Activated T-helper 17 cell treated with anti-CD3 and anti-CD28 coated beads, Interleukin-2, amount 50 U/mL, for 72 hours (primary cell): ENCODE results near the gene PARP14. TPM values are rescaled to one million over a fixed set of nuclear protein-coding genes. Genes with fewer than 3 reads are reported as not detected.
"Not testable (repeated sequence)": the region's sequence is repeated elsewhere in the genome, so short reads cannot be mapped to it uniquely, and the experiment has no call there.

Experiments used
- ATAC-seq: fragments of 150-1000 bp; cut with Tn5 transposase; replicated peaks from 2 replicates; pipeline ENCODE4 v1.10.0; 2021; ENCODE audit warnings: mild to moderate bottlenecking, moderate library complexity
- H3K27ac Mint-ChIP-seq: one replicate; pipeline ENCODE4 v1.8.0; 2022; ENCODE audit warnings: mixed read lengths
- H3K27me3 Mint-ChIP-seq: one replicate; pipeline ENCODE4 v1.8.0; 2022; ENCODE audit warnings: mixed read lengths
- H3K36me3 Mint-ChIP-seq: one replicate; pipeline ENCODE4 v1.8.0; 2022; ENCODE audit warnings: low read depth, mild to moderate bottlenecking, mixed read lengths
- H3K4me1 Mint-ChIP-seq: one replicate; pipeline ENCODE4 v1.8.0; 2022; ENCODE audit warnings: mixed read lengths
- H3K4me3 Mint-ChIP-seq: one replicate; pipeline ENCODE4 v1.8.0; 2022; ENCODE audit warnings: mild to moderate bottlenecking, mixed read lengths
- H3K9me3 Mint-ChIP-seq: one replicate; pipeline ENCODE4 v1.8.0; 2022; ENCODE audit warnings: mixed read lengths
- total RNA-seq, 2 donors: library from RNA; stranded (reverse); gene quantifications; one replicate each; pipeline ENCODE4 v1.2.3, GENCODE V29; 2022

Gene PARP14
- total RNA-seq, 2 donors from 2014 or later, result 51.5 to 55.9 TPM

DNA sequence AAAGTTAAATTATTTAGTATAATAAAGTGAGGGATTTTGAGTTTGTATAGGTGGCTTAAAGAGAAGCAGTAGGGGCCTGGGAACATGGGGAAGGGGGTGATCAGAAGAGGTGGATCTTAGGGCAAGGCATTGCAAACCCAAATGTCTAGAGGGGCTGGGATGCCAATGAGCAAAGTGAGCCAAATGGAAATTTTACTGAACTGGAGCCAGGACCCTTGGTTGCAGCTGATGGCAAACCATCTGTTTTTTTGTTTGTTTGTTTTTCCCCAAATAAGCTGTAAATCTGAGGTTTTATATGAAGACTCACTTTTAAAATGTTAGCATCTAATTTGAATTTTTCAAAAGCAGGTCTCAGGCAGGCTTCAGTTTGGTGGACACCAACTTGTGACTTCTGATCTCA is 14.8 kb upstream of the PARP14 start:
- Mint-ChIP-seq H3K4me3 (no peak overlapping the region), H3K27ac (no peak overlapping the region), H3K27me3 (peaks cover 3% of the 10 kb centered on the region), H3K9me3 (no peaks in the 10 kb centered on the region), H3K36me3 (no peaks in the 10 kb centered on the region), H3K4me1 (peaks cover 19% of the 10 kb centered on the region)
- no peak for ATAC-seq

DNA sequence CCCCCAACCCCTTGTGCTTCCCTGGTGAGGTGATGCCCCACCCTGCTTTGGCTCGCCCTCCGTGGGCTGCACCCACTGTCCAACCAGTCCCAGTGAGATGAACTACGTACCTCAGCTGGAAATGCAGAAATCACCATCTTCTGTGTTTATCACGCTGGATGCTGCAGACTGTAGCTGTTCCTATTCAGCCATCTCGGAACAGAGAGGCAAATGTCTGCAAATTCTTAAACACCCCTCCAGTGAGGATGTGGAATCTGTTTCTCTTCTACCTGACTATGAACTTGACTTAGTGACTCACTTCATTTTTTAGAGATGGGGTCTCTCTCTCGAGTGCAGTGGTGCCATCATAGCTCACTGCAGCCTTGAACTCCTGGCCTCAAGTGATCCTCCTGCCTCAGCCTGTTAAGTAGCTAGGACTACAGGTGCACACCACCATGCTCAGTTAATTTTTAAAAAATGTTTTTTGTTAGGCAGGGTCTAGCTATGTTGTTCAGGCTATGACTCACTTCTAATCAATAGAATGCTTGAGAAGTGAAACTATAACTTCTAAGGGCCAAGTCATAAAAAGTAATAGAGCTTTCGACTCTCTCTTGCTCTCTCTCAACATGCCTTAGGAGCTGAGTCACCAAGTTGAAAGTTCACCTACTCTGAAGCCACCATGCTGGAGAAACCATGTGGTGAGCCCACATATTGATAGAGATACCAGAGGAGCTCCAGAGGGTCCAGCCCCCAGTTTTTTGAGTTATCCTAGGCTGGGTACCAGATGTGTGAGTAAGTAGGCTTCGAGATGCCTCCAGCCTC is 11.5 kb upstream of the PARP14 start:
- peak overlapping the region; percentile 37 for H3K4me3 Mint-ChIP-seq
- peaks cover 3% of the 10 kb centered on the region for H3K27me3 Mint-ChIP-seq
- H3K9me3 Mint-ChIP-seq, result no peaks in the 10 kb centered on the region
- peaks cover 12% of the 10 kb centered on the region for H3K4me1 Mint-ChIP-seq
- no peaks in the 10 kb centered on the region for H3K36me3 Mint-ChIP-seq
- H3K27ac Mint-ChIP-seq, result peak overlapping the region; percentile 66
- ATAC-seq, result peak; percentile 99

DNA sequence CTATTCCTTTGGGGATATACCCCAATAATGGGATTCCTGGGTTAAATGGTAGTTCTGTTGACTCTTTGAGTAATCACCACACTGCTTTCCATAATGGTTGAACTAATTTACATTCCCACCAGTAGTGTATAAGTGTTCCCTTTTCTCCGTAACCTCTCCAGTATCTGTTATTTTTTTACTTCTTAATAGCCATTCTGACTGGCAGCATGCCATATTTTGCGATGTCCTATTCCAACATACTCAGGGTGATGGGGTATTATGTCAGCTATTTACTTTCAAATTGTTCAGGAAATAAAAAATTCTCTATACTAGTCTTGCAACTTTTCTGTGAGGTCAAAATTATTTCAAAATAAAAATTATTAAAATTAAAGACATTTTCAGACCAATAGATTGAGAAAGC is 9.1 kb upstream of the PARP14 start:
- no peaks in the 10 kb centered on the region for H3K36me3 Mint-ChIP-seq
- ATAC-seq, result no peak
- peaks cover 12% of the 10 kb centered on the region for H3K4me1 Mint-ChIP-seq
- no peaks in the 10 kb centered on the region for H3K9me3 Mint-ChIP-seq
- H3K27ac Mint-ChIP-seq, result no peak overlapping the region
- H3K27me3 Mint-ChIP-seq, result peaks cover 3% of the 10 kb centered on the region
- H3K4me3 Mint-ChIP-seq, result no peak overlapping the region

DNA sequence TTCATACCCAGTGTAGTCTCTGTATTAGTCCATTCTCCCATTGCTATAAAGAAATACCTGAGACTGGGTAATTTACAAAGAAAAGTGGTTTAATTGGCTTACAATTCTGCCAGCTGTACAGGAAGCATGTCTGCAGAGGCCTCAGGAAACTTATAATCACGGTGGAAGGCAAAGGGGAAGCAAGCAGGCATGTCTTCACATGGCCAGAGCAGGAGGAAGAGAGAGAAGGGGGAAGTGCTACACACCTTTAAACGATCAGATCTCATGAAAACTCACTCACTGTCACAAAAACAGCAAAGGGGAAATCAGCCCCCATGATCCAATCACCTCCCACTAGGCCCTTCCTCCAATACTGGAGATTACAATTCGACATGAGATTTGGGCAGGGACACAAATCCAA is 6.3 kb upstream of the PARP14 start:
- Mint-ChIP-seq H3K9me3 (no peaks in the 10 kb centered on the region), H3K4me3 (no peak overlapping the region), H3K4me1 (peaks cover 14% of the 10 kb centered on the region), H3K36me3 (no peaks in the 10 kb centered on the region), H3K27me3 (no peaks in the 10 kb centered on the region), H3K27ac (no peak overlapping the region)
- ATAC-seq, result no peak

DNA sequence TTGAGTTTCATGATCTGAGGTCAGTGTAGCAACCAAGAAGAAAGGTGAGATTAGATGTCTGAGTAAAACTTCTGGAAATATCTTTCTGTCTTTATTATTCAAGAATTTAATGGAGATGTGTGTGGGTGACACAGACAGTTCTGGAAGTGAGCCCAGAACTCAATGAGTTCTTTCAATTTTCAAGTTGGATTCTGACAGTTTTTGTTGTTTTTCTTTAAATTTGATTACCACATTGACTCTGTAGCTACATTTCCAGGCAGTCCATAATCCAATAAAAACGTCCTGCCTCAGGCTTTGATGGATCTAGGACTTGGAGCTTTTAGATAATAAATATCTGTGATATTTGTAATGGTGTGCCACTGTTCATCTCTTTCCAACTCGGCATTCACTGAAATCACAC is 3.9 kb upstream of the PARP14 start:
- Mint-ChIP-seq H3K27ac (no peak overlapping the region), H3K36me3 (peaks cover 18% of the 10 kb centered on the region), H3K4me3 (no peak overlapping the region), H3K4me1 (peaks cover 26% of the 10 kb centered on the region), H3K9me3 (no peaks in the 10 kb centered on the region), H3K27me3 (no peaks in the 10 kb centered on the region)
- ATAC-seq, result no peak

DNA sequence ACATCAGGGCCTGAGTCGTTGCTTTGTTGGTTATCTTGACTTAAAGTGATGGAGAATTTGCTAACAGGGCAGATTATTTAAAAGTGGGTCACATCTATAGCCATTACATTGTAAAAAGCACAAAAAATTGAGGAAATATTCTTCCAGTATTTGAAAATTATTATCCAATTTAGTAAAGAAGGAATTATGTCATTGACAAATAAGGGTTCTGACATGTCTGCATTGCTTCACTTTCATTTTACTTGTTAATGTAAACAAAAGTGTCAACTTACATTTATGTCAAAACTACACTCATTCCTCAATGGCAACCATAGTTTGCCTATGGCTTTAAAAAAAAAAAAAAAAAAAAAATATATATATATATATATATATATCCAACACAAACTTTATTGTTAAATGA is 3.4 kb upstream of the PARP14 start:
- Mint-ChIP-seq H3K27ac (no peak overlapping the region), H3K36me3 (peaks cover 22% of the 10 kb centered on the region), H3K4me3 (no peak overlapping the region), H3K9me3 (no peaks in the 10 kb centered on the region), H3K4me1 (peaks cover 30% of the 10 kb centered on the region), H3K27me3 (no peaks in the 10 kb centered on the region)
- ATAC-seq, result no peak

DNA sequence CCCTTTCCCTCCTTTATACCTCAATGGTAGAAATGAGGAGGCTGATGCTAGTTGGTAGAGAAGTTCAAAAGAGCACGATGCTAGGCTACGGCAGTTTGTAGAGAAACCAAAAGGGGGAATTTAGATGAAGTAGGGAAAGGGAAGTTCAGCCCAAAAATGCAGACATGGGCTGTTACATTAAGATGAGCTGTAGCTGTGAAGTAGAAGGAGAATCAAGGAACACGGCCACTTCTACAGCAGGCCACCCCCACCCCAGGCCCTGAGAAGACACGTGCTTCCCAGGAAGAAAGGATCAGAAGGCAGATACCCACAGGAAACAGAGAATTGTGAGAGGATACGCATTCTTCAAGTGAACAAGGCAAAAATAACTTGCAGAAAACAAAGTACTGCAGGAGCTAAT is 2.1 kb upstream of the PARP14 start:
- H3K4me3 Mint-ChIP-seq, result peak overlapping the region; percentile 96
- no peak for ATAC-seq
- no peaks in the 10 kb centered on the region for H3K9me3 Mint-ChIP-seq
- H3K4me1 Mint-ChIP-seq, result peaks cover 36% of the 10 kb centered on the region
- peaks cover 22% of the 10 kb centered on the region for H3K36me3 Mint-ChIP-seq
- no peaks in the 10 kb centered on the region for H3K27me3 Mint-ChIP-seq
- H3K27ac Mint-ChIP-seq, result peak overlapping the region; percentile 97

DNA sequence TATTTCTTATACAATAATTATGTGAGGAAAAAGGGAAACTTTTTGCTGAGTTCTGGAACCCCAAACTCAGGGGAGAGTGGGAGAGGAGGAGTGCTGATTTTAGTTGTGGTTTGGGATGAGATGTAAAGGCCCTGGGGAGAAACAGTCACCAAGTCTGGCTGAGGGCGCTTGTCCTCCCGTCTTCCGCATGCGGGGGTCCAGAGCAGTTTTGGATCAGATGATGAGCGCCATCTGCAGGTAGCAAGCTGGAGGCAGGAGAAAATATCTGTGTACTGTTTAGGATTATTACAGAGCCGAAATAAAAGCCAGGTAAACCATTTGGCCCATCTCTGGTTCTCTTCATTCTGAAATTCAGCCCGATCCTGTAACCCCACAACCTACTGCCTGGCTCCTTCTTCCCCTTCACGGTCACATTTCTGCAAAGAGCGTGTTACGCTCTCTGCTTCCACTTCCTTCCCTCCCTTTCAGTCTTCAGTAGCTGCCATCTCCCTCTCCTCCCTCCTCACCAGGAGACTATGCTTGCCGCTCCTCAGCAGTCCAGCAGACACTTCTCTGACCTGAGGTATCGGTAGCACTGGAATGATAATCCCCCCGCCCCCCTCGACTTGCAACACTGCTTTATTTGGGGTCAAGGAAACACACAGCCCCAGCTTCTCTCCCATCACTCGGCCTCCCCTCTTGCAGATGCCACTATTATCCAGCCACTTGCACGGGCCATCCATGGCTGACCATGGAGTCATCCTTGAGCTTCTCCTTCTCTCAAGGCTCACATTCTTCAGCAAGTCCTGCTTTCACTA is 1.4 kb upstream of the PARP14 start:
- ATAC-seq, result peak; percentile 64
- peak overlapping the region; percentile 96 for H3K4me3 Mint-ChIP-seq
- peaks cover 40% of the 10 kb centered on the region for H3K4me1 Mint-ChIP-seq
- peaks cover 22% of the 10 kb centered on the region for H3K36me3 Mint-ChIP-seq
- H3K9me3 Mint-ChIP-seq, result no peaks in the 10 kb centered on the region
- H3K27ac Mint-ChIP-seq, result peak overlapping the region; percentile 97
- no peaks in the 10 kb centered on the region for H3K27me3 Mint-ChIP-seq

DNA sequence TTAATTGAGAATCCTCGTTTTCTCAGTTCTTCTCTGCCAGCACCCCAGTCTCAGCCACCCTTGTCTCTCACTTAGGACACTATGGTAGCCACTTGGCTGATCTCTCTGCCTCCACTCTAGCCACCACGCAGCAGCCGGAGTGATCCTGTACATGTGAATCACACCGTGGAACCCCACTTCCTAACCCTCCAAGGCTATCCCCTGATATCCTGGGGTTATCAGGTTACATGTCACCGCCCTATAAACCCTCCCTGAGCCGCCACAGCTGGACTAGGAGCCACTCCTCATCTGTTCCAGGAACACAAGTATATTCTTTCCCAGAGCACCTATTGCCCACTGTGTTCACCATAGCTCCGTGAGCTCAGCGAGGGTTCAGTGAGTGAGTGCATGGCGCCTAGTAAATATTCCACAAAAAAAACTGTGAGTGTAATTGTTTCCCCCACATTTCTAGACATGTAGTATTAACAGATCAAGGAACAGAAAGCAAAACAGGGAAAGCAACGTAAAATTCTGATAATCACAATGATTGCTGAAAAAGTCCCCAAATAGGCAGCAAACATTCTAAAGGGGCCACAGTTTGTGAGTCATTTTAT is 661 bp upstream of the PARP14 start:
- peak overlapping the region; percentile 96 for H3K4me3 Mint-ChIP-seq
- H3K36me3 Mint-ChIP-seq, result peaks cover 22% of the 10 kb centered on the region
- ATAC-seq, result peak; percentile 16

DNA sequence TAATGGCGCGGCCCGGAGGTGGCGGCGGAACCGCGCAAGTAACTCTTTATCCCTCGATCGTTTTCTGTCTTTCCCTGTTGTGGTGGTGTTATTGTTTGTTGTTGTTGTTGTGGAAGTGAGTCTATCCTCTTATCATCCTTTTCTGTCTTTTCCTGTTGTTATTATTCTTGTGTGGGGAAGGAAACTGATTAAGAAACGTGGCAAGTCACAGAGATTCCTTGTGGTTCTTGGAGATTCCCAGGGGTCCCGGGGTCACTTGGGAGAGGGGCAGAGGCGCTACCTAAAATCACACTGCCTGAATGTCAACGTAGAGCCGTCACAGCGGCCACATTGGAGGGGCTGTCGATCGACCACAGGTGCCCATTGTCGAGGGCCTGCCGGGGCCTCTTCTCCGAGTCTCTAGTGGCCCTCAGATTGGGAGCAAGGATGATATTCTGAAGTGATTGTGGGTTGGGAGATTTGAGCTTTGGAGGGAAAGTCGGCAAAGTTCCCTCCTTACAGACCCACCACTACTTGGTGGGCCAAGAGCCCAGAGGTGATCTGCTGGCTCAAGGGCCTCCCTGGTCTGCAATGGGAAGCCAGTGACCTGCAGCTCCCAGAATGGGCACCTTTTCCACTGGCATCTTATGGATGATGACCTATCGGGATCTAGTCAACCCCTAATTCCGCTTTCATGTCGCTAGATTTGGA is 790 bp downstream of the PARP14 start:
- H3K4me3 Mint-ChIP-seq, result peak overlapping the region; percentile 96
- peak overlapping the region; percentile 97 for H3K27ac Mint-ChIP-seq
- H3K36me3 Mint-ChIP-seq, result peaks cover 22% of the 10 kb centered on the region
- H3K27me3 Mint-ChIP-seq, result no peaks in the 10 kb centered on the region
- ATAC-seq, result no peak
- no peaks in the 10 kb centered on the region for H3K9me3 Mint-ChIP-seq
- peaks cover 42% of the 10 kb centered on the region for H3K4me1 Mint-ChIP-seq

More for the DNA sequence above, 661 bp upstream of the PARP14 start:
- H3K9me3 Mint-ChIP-seq, result no peaks in the 10 kb centered on the region
- peak overlapping the region; percentile 97 for H3K27ac Mint-ChIP-seq
- no peaks in the 10 kb centered on the region for H3K27me3 Mint-ChIP-seq
- H3K4me1 Mint-ChIP-seq, result peaks cover 42% of the 10 kb centered on the region

DNA sequence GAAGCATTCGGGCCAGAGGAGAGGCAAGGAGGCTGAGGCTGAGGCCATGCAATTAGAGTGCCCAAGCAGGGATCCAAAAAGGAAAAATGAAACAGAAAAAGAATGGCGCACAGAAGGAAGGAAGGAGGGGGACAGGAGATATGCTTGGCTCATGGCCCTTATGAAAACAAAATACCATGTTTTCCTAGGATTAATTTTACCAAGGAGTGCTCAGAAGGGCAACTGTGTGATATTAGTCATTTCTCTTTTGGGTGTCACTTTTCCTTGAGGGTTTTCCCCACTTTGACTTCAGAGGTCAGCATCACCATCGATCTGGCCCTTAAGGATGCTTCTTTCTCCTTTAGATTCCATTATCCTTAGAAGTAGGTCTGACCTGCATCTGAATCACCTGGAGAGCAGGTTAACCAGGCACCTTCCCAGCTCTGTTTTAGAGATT is 1.4 kb downstream of the PARP14 start:
- Mint-ChIP-seq H3K27ac (peak overlapping the region; percentile 97), H3K4me3 (peak overlapping the region; percentile 96), H3K9me3 (no peaks in the 10 kb centered on the region), H3K4me1 (peaks cover 42% of the 10 kb centered on the region), H3K27me3 (no peaks in the 10 kb centered on the region), H3K36me3 (peaks cover 22% of the 10 kb centered on the region)
- peak; percentile 17 for ATAC-seq

DNA sequence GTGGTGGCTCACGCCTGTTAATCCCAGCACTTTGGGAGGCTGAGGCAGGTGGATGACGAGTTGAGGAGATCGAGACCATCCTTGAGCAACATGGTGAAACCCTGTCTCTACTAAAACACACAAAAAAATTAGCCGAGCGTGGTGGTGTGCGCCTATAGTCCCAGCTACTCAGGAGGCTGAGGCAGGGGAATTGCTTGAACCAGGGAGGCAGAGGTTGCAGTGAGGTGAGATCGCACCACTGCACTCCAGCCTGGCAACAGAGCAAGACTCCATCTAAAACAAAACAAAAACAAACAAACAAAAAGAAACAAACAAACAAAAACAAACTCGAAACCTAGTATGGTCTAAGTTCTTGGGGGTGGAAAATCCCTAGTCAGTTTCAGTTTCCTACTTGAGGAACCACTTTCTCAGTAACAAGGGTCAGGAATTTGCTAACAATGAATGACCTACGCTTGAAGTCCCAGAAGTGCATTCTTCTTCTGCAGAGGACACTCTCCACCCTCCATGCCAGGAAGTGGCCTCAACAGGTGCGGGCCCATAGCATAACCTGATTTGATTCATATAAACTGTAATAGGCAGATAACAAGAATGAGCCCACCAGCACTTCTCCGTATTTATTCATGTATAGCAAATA is 2.3 kb downstream of the PARP14 start:
- Mint-ChIP-seq H3K4me1 (peaks cover 42% of the 10 kb centered on the region), H3K27ac (peak overlapping the region; percentile 29), H3K36me3 (peaks cover 22% of the 10 kb centered on the region), H3K4me3 (peak overlapping the region; percentile 96)
- ATAC-seq, H3K27me3 Mint-ChIP-seq, H3K9me3 Mint-ChIP-seq: not testable (repeated sequence)

DNA sequence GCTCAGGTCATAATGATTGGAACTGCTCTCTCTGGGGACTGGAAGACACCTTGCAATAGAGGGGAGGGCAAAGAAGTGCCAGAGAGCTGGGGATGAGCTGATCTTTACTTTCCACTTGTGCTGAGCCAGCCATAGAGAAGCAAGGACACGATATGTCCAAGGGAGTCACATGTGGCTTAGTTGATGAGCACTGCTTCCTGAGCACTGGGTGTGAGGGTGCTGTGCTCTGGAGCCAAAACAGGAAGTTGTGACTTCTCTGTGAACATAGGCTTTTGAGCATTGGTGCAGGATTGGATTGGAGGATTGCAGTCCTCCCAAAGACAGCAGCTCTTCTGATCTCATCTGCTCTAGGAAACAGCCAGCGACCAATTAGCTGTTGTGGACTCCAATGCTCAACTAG is 6.7 kb downstream of the PARP14 start:
- Mint-ChIP-seq H3K27ac (no peak overlapping the region), H3K4me3 (no peak overlapping the region), H3K4me1 (peaks cover 19% of the 10 kb centered on the region), H3K9me3 (no peaks in the 10 kb centered on the region), H3K36me3 (peaks cover 4% of the 10 kb centered on the region), H3K27me3 (no peaks in the 10 kb centered on the region)
- peak; percentile 29 for ATAC-seq

DNA sequence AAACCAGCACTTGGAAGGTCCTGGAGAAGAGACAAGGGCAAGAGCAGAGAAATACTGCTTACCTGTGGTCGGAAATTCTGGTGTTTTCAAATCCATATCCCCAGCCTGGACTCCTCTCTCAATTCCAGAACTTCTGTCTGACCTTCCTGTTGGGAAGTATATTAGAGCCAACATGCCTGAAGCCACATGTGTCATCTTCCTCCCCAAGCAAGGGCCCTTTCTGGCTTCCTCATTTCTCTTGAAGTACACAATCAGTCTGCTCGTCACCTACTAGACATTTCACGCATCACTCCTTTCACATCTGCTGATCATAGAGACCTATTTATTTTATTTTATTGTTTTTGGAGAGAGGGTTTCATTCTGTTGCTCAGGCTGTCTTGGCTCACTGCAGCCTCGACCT is 8.4 kb downstream of the PARP14 start:
- ATAC-seq, result no peak
- Mint-ChIP-seq H3K27me3 (no peaks in the 10 kb centered on the region), H3K4me1 (peaks cover 12% of the 10 kb centered on the region), H3K36me3 (peaks cover 21% of the 10 kb centered on the region), H3K9me3 (no peaks in the 10 kb centered on the region), H3K4me3 (no peak overlapping the region), H3K27ac (no peak overlapping the region)
